GM21367 (cell line): ENCODE data around the gene BCLAF1.

ENCODE experiments used
- ATAC-seq: cut with Tn5 transposase; IDR thresholded peaks from one replicate; pipeline ENCODE4 v1.9.1; 2021; ENCODE audit not compliant: unreplicated experiment

BCLAF1 gene

DNA sequence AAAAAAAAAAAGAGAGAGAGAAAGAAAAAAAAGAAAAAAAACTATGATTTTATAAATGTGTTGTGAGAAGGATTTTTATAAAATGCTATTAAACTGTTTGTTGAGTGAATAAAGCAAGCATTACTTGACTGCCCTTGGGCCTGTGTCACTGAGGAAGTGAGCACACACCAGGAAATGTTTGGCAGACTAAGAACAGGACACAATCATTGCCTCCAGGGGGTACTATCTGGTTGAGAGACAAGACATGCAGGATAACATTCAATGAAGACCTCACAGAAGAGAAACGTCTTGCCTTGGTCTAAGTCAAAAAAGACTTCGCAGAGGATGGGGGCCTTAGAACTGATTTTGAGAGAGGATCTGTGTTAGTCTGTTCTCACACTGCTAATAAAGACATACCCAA lies 80.2 kb downstream of the BCLAF1 start:
- no peak for ATAC-seq

DNA sequence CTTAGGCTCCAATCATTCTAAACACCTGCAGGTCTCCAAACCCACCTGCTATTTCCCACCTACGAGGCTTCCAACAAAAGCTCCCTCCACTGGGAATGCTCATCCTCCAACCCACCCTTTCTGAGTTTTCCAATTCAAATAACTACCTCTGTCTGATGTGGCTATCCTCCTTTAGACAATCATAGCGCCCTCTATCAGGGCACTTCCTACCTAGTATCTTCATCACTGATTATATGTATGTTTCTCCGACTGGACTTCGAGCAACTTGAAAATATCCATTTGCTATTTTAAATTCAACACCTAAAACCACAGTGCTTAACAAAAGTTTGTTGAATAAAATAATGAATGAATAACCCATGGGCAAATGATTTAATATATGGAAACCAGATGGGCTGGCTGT lies 80.9 kb downstream of the BCLAF1 start:
- no peak for ATAC-seq
